Measurements from ENCODE around the gene EYS.

Gene EYS

DNA sequence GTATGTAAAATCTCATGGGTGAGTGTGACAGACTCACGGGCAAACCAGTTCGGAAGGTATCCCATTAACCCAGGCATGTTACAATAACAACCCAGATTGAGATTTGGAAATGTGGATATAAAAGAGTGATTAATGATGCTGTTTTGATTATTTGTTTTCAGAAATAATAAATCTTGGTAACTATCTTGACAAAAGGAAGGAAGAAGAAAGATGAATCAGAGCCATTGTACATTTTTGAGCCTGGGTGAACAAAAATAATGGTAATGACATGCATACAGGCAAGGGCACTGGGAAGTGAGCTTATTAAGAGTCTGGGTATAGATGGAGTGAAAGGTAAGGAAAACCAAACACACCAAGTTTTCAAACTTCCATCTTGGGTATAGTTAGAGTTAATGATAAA lies 1209.4 kb downstream of the EYS start:
- H3K27ac ChIP-seq, result no peak overlapping the region
- TF ChIP-seq, protein P1, sequence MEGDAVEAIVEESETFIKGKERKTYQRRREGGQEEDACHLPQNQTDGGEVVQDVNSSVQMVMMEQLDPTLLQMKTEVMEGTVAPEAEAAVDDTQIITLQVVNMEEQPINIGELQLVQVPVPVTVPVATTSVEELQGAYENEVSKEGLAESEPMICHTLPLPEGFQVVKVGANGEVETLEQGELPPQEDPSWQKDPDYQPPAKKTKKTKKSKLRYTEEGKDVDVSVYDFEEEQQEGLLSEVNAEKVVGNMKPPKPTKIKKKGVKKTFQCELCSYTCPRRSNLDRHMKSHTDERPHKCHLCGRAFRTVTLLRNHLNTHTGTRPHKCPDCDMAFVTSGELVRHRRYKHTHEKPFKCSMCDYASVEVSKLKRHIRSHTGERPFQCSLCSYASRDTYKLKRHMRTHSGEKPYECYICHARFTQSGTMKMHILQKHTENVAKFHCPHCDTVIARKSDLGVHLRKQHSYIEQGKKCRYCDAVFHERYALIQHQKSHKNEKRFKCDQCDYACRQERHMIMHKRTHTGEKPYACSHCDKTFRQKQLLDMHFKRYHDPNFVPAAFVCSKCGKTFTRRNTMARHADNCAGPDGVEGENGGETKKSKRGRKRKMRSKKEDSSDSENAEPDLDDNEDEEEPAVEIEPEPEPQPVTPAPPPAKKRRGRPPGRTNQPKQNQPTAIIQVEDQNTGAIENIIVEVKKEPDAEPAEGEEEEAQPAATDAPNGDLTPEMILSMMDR (IDR thresholded peaks at IDR 0.05), result no peak
- DNase-seq (ENCODE audit: low spot score), result no peak
- H3K4me3 ChIP-seq, result no peak overlapping the region

DNA sequence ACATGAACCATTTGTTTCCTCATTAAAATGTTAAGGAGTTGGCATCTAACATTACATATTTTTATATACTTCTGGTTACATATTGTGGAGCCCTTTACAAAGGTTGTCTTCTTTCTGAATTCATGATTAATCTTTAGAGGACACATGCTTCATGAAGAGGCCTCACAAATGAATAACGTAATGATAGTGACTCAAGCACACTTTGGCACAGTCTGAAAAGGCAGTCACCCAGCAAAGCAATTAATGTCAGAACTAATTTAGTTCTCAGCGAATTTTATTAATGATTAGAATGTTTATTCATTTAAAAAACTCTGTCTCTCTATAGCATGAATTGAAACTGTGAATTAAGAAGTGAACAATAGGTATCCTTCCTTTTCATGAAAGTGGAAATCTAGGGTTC lies 1217.3 kb downstream of the EYS start:
- no peak overlapping the region for H3K27ac ChIP-seq
- H3K4me3 ChIP-seq, result no peak overlapping the region
- DNase-seq (ENCODE audit: low spot score), result no peak
- TF ChIP-seq, protein P1 (IDR thresholded peaks at IDR 0.05), result no peak

DNA sequence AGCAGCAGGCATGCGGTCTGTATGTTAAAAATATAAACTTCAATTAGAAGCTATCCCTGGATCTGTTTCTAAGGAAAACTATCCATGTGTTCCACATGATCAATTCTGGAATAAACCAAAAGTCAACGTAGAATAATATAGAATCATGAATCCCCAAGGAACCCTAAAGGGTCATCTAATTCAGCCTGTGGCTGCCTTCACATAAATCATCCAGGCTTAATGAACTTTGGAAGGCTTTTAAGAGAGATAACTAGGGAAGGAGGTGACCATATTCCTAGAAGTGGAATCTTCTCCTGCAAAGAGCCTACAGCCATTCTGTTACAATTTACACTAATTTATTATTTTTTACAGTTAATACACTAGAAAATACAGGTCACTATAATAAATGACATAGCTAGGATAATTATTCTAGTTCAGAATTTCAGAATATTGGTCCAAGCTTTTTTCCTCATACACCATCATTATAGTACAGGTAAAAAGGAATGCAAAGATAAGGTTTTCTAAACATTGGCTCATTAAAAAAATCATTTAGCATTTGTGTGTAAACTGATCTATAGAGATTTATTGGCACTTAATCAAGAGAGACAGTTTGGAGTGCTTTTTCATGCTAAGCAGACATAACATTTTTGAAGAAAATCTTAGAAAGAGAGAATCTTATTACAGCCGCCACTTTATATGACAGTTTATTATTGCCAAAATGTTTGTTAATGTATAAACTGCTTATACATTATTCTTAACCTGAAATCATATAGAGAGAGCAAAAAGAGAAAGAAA lies 1220.3 kb downstream of the EYS start:
- Histone ChIP-seq H3K4me3 (no peak overlapping the region), H3K27ac (no peak overlapping the region)
- TF ChIP-seq, protein P1 (IDR thresholded peaks at IDR 0.05), result no peak
- no peak for DNase-seq (ENCODE audit: low spot score)

DNA sequence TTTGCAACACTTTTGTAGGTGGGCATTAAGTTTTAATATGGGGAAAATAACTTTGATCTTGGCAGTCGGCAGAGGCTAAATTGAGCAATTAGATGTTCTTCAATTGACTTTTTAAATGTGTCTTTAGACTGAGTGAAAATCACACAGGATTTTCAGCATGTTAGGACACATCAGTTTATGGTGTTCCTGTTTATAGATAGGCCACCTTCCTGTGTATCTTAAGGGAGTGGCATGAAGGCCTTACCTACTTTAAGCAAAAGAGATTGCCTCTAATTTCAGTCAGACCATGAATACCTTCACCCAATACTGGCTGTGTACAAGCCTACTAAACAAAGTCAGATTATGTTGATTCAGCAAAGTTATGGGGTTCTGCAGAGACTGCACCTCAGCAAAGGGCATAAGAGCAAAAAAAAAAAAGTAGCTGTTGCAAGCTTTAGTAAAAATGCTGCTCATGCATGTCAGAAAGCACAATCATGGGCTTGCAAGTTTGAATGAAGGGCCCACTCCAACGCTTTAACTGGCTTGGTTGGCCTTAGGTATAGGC lies 1223.0 kb downstream of the EYS start:
- Histone ChIP-seq H3K27ac (no peak overlapping the region), H3K4me3 (no peak overlapping the region)
- TF ChIP-seq, protein P1 (IDR thresholded peaks at IDR 0.05), result no peak
- no peak for DNase-seq (ENCODE audit: low spot score)

DNA sequence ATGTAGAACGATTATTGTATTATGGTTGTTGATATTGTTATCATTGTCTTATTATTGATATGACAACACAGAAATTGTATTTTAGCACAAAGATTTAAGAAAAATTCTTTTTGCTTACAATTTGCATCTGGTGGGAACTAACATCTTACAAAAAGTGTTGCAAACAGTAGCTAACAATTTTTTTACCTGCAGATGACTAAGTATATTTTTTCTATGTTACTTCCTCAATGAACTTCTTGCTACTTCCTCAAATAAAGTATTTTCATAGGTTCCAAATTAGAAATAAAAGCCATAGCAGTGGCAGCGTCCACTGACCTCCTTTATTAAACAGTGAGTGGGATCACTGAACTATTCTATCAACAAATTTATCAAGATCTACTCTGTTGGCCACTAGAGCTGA lies 1224.4 kb downstream of the EYS start:
- H3K27ac ChIP-seq, result no peak overlapping the region
- TF ChIP-seq, protein P1 (IDR thresholded peaks at IDR 0.05), result no peak
- H3K4me3 ChIP-seq, result no peak overlapping the region
- DNase-seq (ENCODE audit: low spot score), result no peak

DNA sequence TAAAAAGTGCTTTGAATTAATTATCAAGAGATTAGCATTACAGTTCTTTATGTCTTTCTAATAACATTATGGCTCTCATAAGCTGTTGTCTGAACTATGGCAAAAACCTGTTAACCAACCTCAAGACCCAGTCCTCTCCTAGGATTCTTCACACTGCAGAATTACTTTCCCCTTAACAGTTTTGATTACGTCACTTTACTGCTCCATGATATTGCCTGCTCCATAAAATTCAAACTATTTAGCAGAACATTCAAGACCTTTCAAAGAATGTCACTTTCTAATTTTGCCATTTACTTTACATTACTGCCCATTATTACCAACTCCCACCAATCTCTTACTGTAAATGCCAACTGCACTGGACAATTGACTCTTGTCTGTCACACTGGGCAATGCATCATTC lies 1227.9 kb downstream of the EYS start:
- TF ChIP-seq, protein P1 (IDR thresholded peaks at IDR 0.05), result no peak
- Histone ChIP-seq H3K27ac (no peak overlapping the region), H3K4me3 (no peak overlapping the region)
- DNase-seq (ENCODE audit: low spot score), result no peak

DNA sequence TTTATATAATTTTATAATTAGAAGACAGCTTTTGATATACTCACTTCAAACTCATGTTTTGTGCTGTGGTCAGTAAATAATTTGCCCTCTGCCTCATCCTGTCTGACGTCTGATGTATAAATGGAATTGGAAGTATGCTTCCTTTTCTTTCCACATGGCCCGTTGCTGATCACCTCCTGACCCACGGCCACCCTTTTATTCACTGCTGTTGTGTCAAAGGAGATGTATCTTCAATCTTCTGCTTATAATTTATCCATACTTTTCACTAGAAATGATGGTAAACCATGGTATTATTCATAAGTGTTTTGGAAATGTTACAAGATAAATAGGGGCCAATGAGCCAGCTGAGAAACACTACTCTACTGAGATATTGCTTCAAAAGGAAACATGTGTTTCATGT lies 1229.6 kb downstream of the EYS start:
- DNase-seq (ENCODE audit: low spot score), result no peak
- TF ChIP-seq, protein P1 (IDR thresholded peaks at IDR 0.05), result no peak
- Histone ChIP-seq H3K27ac (no peak overlapping the region), H3K4me3 (no peak overlapping the region)
